Measurements from ENCODE around the gene IL37. TPM values are rescaled to one million over a fixed set of nuclear protein-coding genes. Genes with fewer than 3 reads are reported as not detected.

The IL37 gene
- not detected for total RNA-seq
- not detected for polyA plus RNA-seq

GRCh38 chr2:112910865-112911264, at the start of gene IL37:
TSS of gene IL37 (plus strand) at chr2:112911165. CDS start at chr2:112913013, 1,848 bp downstream.
- 29% methylated on average over 2 of the region's 2 CpGs for WGBS
- no peaks in the 10 kb centered on the region for H3K4me1 ChIP-seq (ENCODE audit: insufficient read depth)
- H3K36me3 ChIP-seq (ENCODE audit: insufficient read depth) = no peaks in the 10 kb centered on the region
- no peak within 1 kb of the TSS for H3K4me3 ChIP-seq (ENCODE audit: low read depth, low read length)
- no peak within 1 kb of the TSS for H3K27ac ChIP-seq (ENCODE audit: low read depth)
- no peak for DNase-seq (ENCODE audit: extremely low spot score)

GRCh38 chr2:112864072-112864471, 46.9 kb upstream of the IL37 start:
- 79% methylated on average over 1 of the region's 1 CpG for WGBS
- H3K4me3 ChIP-seq (ENCODE audit: low read depth, low read length) = no peak overlapping the region
- H3K4me1 ChIP-seq (ENCODE audit: insufficient read depth) = no peaks in the 10 kb centered on the region
- no peaks in the 10 kb centered on the region for H3K36me3 ChIP-seq (ENCODE audit: insufficient read depth)
- no peak for DNase-seq (ENCODE audit: extremely low spot score)
- H3K27ac ChIP-seq (ENCODE audit: low read depth) = no peak overlapping the region

GRCh38 chr2:112866128-112866835, 44.7 kb upstream of the IL37 start:
- 80% methylated on average over 8 of the region's 8 CpGs for WGBS

DNA sequence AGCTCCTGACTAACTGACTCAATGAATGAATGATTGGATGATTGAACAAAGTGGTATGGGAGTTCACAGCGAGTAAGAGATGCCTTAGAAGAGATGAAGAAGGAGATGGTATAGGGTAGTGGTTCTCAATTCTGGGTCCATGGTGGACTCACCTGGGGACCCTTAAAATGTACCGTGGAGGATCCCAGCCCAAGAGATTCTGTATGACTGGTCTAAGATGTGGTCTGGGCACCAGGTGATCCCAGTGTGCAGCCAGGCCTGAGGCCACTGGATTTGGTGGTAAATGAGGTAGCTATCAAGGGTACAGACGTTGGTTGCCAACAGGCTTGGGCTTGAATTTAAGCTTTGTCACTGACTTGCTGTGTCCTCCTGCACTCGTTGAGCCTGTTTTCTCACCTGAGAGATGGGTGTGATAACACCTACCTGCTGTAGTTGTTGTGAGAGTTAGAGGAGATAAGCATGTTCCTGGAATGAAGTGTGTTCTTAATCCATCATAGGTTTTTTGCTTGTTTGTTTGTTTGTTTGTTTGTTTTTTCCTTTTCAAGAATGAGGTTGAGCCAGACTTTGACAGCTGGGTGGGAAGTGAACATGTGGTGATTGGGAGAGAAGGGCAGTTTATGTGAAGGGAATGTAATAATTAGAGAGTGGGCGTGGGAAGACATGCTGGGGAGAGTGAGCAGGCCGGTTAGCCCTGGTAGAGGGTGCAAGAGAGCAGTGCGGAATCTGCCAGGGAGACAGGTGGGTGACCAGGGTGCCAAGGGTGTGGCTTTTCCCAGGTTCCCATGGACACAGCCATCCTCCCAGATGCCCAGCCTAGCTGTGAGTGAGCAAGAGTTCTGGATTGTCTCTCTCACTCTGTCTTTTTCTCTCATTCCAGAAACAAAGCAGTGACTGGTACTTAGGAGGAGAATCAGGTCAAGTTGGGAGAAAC, 43.0 kb upstream of the IL37 start:
- no peak for DNase-seq (ENCODE audit: extremely low spot score)
- Histone ChIP-seq H3K4me3 (ENCODE audit: low read depth, low read length) (no peak overlapping the region), H3K4me1 (ENCODE audit: insufficient read depth) (no peaks in the 10 kb centered on the region), H3K36me3 (ENCODE audit: insufficient read depth) (no peaks in the 10 kb centered on the region), H3K27ac (ENCODE audit: low read depth) (no peak overlapping the region)
- 71% methylated on average over 7 of the region's 7 CpGs for WGBS

More at GRCh38 chr2:112866128-112866835, 44.7 kb upstream of the IL37 start:
- no peaks in the 10 kb centered on the region for H3K4me1 ChIP-seq (ENCODE audit: insufficient read depth)
- H3K27ac ChIP-seq (ENCODE audit: low read depth) = no peak overlapping the region
- H3K36me3 ChIP-seq (ENCODE audit: insufficient read depth) = no peaks in the 10 kb centered on the region
- no peak overlapping the region for H3K4me3 ChIP-seq (ENCODE audit: low read depth, low read length)
- no peak for DNase-seq (ENCODE audit: extremely low spot score)

- H3K4me3 ChIP-seq (ENCODE audit: low read depth, low read length) = no peak overlapping the region
- H3K36me3 ChIP-seq (ENCODE audit: insufficient read depth) = no peaks in the 10 kb centered on the region
- H3K4me1 ChIP-seq (ENCODE audit: insufficient read depth) = no peaks in the 10 kb centered on the region
- DNase-seq (ENCODE audit: extremely low spot score) = peak; percentile 77
- WGBS = 40% methylated on average over 7 of the region's 7 CpGs
- H3K27ac ChIP-seq (ENCODE audit: low read depth) = no peak overlapping the region
Measured at GRCh38 chr2:112869258-112869842, 41.6 kb upstream of the IL37 start.

DNA sequence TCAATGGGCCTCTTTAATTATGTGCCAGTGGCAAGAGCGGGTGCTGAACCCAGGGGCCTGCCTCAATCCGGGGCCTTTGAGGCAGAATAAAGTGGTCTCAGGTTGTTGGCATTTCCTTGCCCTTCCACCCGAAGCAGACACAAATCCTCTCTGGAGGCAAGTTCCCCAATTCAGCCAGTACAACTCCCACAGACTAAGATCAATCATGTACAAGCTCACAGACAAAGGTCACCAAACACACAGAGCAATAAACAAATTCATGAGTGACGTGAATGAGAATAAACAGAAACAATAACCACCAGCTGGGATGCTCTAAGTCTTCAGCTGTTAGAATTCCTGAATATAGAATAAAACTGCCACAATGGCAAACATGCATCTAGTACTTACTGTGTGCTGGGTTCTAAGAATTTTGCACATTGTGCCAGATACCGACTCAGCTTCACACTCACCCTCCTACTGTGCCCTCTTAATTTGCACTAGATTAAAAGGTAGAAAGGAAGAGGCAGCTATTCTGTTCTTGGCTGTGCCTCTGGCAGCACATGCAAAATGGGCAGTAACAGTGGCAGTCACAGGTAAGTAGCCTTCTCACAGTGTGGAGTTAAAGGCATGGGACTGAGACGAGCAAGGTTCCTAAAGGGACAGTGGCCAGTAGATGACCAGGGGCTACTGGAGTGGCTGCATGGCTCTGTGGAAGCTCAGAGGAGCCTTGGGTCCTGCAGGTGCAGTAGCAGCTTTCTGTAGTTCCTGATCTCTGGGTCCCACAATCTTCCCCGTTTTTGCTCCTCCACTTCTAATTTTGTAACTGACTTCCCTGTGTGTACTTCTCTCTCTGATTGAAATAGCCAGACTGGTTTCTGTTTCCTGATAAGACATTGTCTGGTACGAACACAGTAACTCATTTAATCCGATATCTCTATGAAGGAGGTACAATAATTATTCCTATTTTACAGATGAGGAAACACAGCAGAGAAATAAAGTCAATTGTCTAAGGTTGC, 39.8 kb upstream of the IL37 start:
- H3K36me3 ChIP-seq (ENCODE audit: insufficient read depth) = no peaks in the 10 kb centered on the region
- 54% methylated on average over 9 of the region's 9 CpGs for WGBS
- no peak for DNase-seq (ENCODE audit: extremely low spot score)

DNA sequence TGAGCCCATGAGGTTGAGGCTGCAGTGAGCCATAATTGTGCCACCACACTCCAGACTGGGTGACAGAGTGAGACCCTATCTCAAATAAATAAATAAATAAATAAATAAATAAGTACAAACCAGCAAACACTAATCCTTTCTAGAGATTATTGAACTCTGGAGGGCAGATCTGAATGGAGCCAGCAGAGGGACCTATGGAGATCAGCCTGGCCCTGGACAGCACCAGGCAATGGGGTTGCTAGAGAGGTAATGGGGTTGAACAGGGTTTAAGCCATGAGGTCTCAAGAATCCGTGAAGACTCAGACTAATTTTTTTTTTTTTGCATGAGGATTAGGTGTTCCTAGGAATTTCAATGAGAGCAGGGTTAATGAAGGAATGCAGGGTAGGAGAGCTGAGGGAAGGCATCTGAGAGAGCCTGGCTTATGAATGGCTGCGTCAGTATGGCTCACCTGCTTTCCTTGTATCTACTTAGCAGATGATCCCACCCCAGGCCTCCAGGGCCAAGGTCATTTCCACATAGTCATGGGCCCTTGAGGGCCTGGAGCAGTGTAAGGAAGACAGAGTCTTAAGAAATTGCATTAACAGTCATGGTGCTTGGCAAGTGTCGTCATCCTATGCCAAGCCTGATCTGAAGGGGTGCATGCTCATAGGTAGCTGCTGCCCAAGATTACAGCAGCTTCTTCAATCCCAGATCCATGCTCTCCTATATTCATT, 34.6 kb upstream of the IL37 start:
- WGBS = 94% methylated on average over 3 of the region's 3 CpGs
- no peak for DNase-seq (ENCODE audit: extremely low spot score)
- Histone ChIP-seq H3K4me3 (ENCODE audit: low read depth, low read length) (no peak overlapping the region), H3K27ac (ENCODE audit: low read depth) (no peak overlapping the region), H3K36me3 (ENCODE audit: insufficient read depth) (no peaks in the 10 kb centered on the region), H3K4me1 (ENCODE audit: insufficient read depth) (no peaks in the 10 kb centered on the region)

More for the DNA sequence above, 39.8 kb upstream of the IL37 start:
- Histone ChIP-seq H3K27ac (ENCODE audit: low read depth) (no peak overlapping the region), H3K4me3 (ENCODE audit: low read depth, low read length) (no peak overlapping the region), H3K4me1 (ENCODE audit: insufficient read depth) (no peaks in the 10 kb centered on the region)

GRCh38 chr2:112876971-112877361, 34.0 kb upstream of the IL37 start:
- Histone ChIP-seq H3K36me3 (ENCODE audit: insufficient read depth) (no peaks in the 10 kb centered on the region), H3K4me3 (ENCODE audit: low read depth, low read length) (no peak overlapping the region), H3K4me1 (ENCODE audit: insufficient read depth) (no peaks in the 10 kb centered on the region), H3K27ac (ENCODE audit: low read depth) (no peak overlapping the region)
- 88% methylated on average over 4 of the region's 4 CpGs for WGBS
- no peak for DNase-seq (ENCODE audit: extremely low spot score)

DNA sequence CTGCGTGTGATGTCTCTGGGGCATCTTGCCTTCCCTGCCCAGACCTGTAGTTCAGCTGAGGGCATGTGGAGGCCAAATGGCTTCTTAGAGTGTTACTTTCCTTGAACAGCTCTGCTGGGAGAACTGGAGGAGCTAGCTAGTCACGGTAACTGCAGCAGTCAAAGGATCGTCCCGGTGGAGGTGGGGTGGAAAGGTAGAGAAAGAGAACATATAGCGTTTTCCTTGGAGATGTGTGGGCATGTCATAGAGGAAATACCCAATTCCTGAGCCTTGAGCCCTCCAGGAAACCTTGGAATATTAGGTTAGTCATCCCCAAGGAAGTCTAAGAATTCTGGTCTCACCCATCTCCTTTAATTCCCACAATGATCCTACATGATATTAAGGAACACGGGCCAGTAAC, 33.5 kb upstream of the IL37 start:
- 92% methylated on average over 6 of the region's 6 CpGs for WGBS
- no peak for DNase-seq (ENCODE audit: extremely low spot score)
- no peak overlapping the region for H3K27ac ChIP-seq (ENCODE audit: low read depth)
- H3K36me3 ChIP-seq (ENCODE audit: insufficient read depth) = no peaks in the 10 kb centered on the region
- H3K4me3 ChIP-seq (ENCODE audit: low read depth, low read length) = no peak overlapping the region
- H3K4me1 ChIP-seq (ENCODE audit: insufficient read depth) = no peaks in the 10 kb centered on the region

DNA sequence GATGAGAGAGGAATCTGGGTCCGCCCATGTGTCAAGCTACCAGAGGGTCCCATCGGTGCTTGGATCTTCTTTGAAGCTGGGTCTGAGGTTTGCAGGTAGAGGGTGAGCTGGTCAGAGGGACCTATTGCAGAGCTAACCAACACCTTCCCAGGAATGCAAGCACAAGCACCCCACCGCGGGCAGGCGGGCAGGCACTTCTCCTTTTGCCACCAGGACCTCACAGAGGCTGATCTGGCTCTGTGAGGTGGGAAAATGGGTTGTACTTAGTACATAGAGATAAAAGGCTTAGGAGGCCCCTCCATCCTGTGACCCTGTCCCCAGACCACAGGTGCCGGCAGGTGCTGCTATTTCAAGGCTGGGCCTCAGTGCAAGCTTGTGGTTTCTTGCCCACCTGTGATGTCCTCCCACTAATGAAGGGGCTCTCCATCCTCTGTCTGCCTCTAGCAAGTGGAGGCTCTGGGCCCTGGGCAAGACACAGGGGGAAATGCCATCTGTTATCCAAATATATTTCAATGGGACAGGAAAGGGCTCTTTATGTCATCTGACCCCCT, 31.4 kb upstream of the IL37 start:
- Histone ChIP-seq H3K4me3 (ENCODE audit: low read depth, low read length) (no peak overlapping the region), H3K36me3 (ENCODE audit: insufficient read depth) (no peaks in the 10 kb centered on the region), H3K4me1 (ENCODE audit: insufficient read depth) (no peaks in the 10 kb centered on the region), H3K27ac (ENCODE audit: low read depth) (no peak overlapping the region)
- no peak for DNase-seq (ENCODE audit: extremely low spot score)
- WGBS = 88% methylated on average over 6 of the region's 6 CpGs

GRCh38 chr2:112880091-112880531, 30.9 kb upstream of the IL37 start:
- DNase-seq (ENCODE audit: extremely low spot score) = no peak
- WGBS = 78% methylated on average over 5 of the region's 5 CpGs
- Histone ChIP-seq H3K27ac (ENCODE audit: low read depth) (no peak overlapping the region), H3K4me1 (ENCODE audit: insufficient read depth) (no peaks in the 10 kb centered on the region), H3K36me3 (ENCODE audit: insufficient read depth) (no peaks in the 10 kb centered on the region), H3K4me3 (ENCODE audit: low read depth, low read length) (no peak overlapping the region)

DNA sequence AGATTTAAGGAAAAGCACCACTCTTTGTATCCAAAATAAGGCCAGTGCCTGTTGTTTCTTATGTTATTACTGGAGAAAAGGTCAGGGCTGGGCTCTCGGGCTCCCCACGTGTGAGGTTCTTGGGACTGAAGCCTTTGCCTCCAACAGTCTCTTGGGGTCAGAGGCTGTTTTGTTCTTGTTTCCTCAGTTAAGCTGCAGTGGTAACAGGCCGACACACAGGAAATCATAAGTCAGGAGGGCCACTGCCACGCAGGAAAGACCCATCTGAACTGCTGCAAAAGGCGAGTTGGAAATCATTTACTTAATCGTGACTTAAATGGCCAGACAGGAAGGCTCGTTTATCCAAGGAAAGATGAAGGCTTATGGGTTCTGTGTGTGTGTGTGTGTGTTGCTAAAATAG, 30.3 kb upstream of the IL37 start:
- WGBS = 54% methylated on average over 7 of the region's 7 CpGs
- DNase-seq (ENCODE audit: extremely low spot score) = no peak
- Histone ChIP-seq H3K36me3 (ENCODE audit: insufficient read depth) (no peaks in the 10 kb centered on the region), H3K27ac (ENCODE audit: low read depth) (no peak overlapping the region), H3K4me1 (ENCODE audit: insufficient read depth) (no peaks in the 10 kb centered on the region), H3K4me3 (ENCODE audit: low read depth, low read length) (no peak overlapping the region)
